Hindlimb muscle (tissue), 1 donor: Measurements from ENCODE around the gene NDE1. TPM values are rescaled to one million over a fixed set of nuclear protein-coding genes. Genes with fewer than 3 reads are reported as not detected.
"Not testable (repeated sequence)": the region's sequence is repeated elsewhere in the genome, so short reads cannot be mapped to it uniquely, and the experiment has no call there.

ENCODE experiments used
- DNase-seq: peaks from one replicate; pipeline ENCODE4 v3.0.0-alpha.2; 2013
- polyA plus RNA-seq: library from polyadenylated mRNA; unstranded; fragments of 120-200 nt; gene quantifications from one replicate; pipeline ENCODE4 v1.2.1, GENCODE V29; 2013; ENCODE audit not compliant: insufficient read length

The NDE1 gene, protein sequence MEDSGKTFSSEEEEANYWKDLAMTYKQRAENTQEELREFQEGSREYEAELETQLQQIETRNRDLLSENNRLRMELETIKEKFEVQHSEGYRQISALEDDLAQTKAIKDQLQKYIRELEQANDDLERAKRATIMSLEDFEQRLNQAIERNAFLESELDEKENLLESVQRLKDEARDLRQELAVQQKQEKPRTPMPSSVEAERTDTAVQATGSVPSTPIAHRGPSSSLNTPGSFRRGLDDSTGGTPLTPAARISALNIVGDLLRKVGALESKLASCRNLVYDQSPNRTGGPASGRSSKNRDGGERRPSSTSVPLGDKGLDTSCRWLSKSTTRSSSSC
- 23.0 TPM for polyA plus RNA-seq

- DNase-seq, result peak; percentile 94
These were observed at the start of gene NDE1 for GRCh38 chr16:15650019-15650697. TSS of gene NDE1 (plus strand) at chr16:15650245. CDS start at chr16:15664779, 14,534 bp downstream.

DNA sequence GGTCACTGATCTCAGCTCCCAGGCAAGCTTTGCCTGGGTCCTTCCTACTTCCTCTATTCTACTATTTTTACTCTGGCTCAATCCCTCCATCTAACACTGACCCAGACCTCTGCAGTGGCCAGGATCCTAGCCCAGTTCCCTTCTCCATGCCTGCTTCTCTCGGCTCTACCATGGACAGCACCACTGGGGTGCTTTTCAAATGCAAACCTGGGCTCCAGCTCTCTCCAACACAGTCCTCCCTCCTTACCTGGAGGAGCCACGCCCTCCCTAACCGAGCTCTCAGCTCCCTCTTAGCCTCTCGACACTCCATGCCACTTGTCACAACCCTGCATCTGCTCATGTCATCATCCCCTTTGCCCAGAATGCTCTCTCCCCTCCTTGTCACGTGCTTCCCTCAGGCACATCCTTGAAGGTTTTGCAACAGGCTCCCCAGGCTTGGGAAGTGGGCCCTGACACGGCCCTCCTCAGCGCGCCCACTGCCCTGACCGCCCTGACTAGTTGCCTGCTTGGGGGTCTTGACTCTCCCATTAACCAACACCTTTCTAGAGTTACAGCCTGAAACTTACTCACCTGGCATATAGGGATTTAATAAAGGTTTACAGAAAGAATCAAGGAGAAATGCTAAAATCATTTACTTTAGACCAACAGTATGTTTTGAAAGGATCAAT, 48.7 kb upstream of the NDE1 start:
- no peak for DNase-seq

DNA sequence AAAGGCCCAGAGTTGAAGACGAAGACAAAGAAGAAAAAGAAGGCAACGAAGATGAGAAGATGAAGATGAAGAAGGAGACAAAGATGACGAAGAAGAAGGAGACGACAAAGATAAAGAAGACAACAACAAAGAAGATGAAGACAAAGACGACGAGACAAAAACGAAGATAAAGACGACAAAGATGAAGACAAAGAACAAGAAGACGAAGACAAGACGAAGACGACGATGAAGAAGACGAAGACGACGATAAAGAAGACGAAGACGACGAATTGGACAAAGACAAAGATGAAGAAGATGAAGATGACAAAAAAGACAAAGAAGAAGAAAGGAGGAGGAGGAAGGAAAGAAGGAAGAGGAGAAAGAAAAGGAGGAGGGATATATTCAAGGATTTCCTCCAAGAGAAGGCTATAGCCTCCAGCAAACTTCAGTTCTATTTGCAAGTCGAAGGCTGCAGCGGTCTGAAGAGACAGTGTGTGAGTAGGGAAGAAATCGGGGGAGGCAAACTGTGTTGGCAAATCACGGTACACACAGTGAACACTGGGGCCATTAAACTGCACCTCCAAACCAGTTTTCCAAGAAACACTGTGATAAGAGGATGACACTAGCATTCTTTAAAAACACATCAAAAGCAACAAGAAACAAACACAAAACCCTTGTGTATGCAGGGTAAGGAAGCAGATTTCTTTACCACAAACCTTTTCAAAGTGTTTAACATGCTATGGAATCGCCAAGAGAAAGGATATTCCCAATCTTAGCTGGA, 47.6 kb upstream of the NDE1 start:
- no peak for DNase-seq

DNA sequence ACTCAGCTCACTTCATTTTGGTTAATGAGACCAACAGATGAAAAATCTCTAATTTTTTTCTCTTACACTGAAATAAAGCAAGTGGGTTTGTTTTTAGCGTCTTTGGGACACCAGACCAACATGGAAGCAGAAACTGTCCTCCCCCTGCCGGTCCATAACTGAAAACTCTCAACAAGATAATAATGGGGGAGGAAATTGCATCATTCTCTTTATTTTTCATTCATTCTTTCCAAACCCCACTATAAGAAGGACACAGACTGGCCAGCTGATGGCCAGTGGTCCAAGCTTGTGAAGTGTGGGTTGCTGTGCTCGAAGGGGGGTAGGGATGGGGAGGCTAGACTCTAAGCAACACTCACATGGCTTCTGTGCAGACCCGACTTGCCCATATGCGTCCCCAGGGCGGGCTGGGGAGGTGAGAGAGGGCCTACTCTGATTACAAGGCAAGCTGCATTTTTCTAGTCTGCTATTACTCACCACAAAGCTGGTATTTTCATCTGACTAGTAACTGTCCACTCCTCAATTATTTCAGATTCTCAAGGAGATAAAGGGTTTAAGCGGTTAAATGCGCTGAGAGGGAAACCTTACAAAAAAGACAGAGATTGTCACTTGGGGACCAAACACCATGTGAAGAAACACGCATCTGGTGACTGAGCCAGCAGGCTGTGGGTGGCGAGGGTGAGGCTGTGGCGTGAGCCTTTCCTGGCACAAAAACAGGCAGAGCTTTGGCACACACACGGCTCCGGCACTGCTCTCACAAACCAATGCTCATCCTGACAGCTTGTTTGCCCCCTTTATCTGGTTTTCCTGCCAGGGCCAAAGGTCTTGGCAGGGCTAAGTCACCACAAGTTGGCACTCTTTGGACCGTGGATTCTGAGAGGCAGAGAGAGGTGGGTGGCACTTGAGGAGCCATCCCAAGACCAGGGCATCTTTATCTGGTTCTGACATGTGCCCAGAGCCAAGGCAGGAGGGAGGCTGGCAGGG, 45.3 kb upstream of the NDE1 start:
- no peak for DNase-seq

DNA sequence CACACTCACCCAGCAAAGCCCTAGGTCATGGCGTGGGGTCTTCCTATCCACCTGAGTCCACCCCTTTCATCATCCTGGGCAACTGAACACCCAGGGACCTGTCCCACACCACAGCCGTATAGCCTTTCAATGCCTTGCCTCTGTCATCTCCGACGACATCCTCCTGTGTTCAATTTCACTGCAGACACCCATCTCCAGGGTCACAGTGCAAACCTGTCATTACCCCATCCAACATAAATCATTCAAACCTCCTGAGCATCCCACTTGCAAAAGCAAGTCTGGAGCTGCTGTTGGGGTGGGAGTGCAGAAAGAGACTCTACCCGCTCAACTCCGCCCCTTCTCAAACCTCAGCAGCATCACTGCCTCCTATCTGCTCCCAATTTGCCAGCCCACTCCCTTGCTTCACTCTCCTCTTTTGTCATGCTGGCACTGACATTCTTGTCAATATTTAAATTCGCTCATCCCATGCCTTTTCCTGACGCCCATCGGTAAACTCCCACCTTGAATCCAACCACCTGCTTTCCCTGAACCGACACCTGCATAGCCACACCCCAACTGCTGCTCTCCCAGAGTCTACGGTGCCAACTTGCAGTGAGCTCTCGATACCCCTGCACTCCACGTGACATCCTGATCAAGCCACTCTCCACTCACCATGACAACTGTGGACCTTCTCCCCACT, 44.1 kb upstream of the NDE1 start:
- DNase-seq, result no peak

GRCh38 chr16:15606518-15607220, 43.4 kb upstream of the NDE1 start:
- DNase-seq, result no peak

DNA sequence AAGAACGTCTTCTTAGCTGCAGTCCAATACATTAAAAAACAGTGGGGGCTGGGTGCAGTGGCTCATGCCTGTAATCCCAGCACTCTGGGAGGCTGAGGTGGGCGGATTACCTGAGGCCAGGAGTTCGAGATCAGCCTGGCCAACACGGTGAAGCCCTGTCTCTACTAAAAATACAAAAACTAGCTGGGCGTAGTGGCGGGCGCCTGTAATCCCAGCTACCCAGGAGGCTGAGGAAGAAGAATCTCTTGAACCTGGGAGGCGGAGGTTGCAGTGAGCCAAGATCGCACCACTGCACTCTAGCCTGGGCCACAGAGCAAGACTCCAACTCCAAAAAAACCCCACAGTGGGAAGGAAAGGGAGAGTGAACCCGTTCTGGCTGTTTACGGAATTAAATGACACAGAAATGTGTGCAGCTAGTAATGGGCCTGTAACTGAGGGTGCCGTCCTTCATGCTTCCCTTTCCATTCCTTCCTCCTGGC, 42.8 kb upstream of the NDE1 start:
- DNase-seq, result not testable (repeated sequence)

GRCh38 chr16:15607700-15608396, 42.2 kb upstream of the NDE1 start:
- no peak for DNase-seq

- DNase-seq, result no peak
These were observed 41.4 kb upstream of the NDE1 start for GRCh38 chr16:15608398-15609285.

DNA sequence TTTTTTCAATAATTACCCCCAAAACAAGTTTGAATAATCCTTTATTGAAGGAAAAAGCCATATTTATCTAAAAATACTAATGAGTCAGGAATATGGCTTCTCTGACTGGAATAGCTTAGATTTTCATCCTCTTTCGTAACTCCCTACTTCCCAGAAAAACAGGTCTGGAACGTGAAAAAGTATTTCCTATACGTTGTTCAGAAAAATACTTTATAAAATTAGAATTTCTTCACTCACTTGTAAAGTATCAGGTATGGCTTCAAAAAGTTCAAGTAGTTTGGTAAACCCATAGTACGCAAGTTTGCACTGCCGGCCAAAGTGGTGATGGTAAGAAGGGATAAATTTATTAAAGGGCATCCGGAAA, 40.8 kb upstream of the NDE1 start:
- DNase-seq, result no peak

- no peak for DNase-seq
These were observed 39.6 kb upstream of the NDE1 start for GRCh38 chr16:15610369-15610871.

DNA sequence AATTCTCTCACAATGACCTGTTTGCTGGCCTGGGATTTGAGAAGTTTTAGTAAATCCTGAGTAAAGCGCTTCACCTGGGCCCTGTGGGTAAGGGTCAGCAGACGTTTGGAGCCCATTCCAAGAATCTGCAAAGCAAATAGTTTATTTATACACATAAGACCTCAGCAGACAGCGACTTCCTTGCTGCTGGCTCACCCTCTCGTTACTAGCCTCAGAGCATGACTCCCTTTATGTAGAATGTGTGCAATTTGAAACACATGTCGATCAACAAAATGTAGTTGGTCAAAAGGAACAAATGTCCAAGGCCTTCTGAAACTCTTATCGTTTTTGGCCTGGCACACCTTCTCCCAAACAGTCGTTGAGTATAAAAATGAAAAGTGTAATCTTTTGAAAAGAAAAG, 38.4 kb upstream of the NDE1 start:
- no peak for DNase-seq

DNA sequence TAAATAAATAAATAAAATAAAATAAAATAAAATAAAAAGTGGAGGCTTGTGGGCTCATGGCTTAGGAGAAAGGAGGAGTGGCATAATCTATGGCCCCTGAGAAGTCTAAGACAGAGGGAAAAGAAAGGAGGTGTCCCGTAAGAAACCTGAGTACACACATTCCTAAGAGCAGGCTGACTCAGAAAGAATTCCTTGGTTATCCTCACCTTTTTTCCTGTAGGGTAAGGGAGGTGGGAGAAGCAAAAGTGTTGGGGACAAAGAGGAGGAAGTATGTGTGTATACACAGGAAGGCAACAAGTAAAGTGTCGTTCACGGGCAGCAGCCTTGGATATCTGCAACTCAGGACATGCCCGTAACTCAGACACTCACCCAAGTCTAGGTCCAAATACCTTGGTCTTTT, 36.4 kb upstream of the NDE1 start:
- no peak for DNase-seq

- no peak for DNase-seq
These were observed 34.0 kb upstream of the NDE1 start for GRCh38 chr16:15616012-15616411.

GRCh38 chr16:15616475-15617165, 33.4 kb upstream of the NDE1 start:
- no peak for DNase-seq

- DNase-seq, result no peak
These were observed 32.1 kb upstream of the NDE1 start for GRCh38 chr16:15617901-15618300.

DNA sequence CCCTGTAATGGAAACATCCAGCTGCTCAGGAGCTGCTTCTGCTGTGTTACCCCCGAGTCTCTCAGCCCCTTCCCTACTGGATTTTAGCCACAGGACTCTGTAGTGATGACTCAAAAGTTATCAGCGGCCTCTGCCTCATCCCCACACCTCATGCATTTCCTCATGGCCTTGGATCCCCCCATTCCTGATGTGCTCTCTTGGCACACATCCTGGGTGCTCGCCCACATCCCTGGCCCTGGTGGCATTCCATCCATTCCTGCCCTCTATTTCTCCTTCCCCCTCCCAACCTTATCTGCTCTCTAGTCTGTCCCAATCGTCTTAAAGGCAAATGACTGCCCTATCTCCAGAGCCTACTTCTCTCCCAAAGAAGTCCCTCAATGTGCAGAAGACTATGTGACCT, 31.7 kb upstream of the NDE1 start:
- no peak for DNase-seq
